8988T (cell line): ENCODE data around the gene CAD.
"Not testable (repeated sequence)": the region's sequence is repeated elsewhere in the genome, so short reads cannot be mapped to it uniquely, and the experiment has no call there.

Experiments
- DNase-seq: peaks from one replicate; pipeline ENCODE4 v3.0.0; 2011

Gene CAD

GRCh38 chr2:27261241-27261925 is 44.2 kb downstream of the CAD start:
- no peak for DNase-seq

- DNase-seq, result no peak
These were observed 44.7 kb downstream of the CAD start for GRCh38 chr2:27261926-27262298.

- peak; percentile 97 for DNase-seq
These were observed 45.5 kb downstream of the CAD start, which contains the start of gene SLC30A3 for GRCh38 chr2:27262379-27263286. TSS of gene SLC30A3 (minus strand) at chr2:27263047. CDS start at chr2:27262906, 141 bp downstream.

- no peak for DNase-seq
These were observed 46.4 kb downstream of the CAD start for GRCh38 chr2:27263287-27264252.

GRCh38 chr2:27264253-27264752 is 47.1 kb downstream of the CAD start:
- DNase-seq, result no peak

GRCh38 chr2:27264753-27265535 is 47.8 kb downstream of the CAD start:
- peak; percentile 98 for DNase-seq

GRCh38 chr2:27265536-27265870 is 48.3 kb downstream of the CAD start:
- DNase-seq, result no peak

- DNase-seq, result not testable (repeated sequence)
These were observed 51.1 kb downstream of the CAD start for GRCh38 chr2:27268296-27268695.

GRCh38 chr2:27270131-27270530 is 53.0 kb downstream of the CAD start:
- no peak for DNase-seq

- DNase-seq, result no peak
These were observed 53.5 kb downstream of the CAD start for GRCh38 chr2:27270670-27271069.

- no peak for DNase-seq
These were observed 54.6 kb downstream of the CAD start for GRCh38 chr2:27271631-27272340.

- not testable (repeated sequence) for DNase-seq
These were observed 55.7 kb downstream of the CAD start for GRCh38 chr2:27272537-27273522.

GRCh38 chr2:27275211-27276150 is 58.3 kb downstream of the CAD start, which contains the start of gene DNAJC5G:
TSS of gene DNAJC5G (plus strand) at chr2:27275433. CDS start at chr2:27276729, 1,296 bp downstream.
- DNase-seq, result no peak

GRCh38 chr2:27278010-27278409 is 60.8 kb downstream of the CAD start:
- DNase-seq, result no peak

GRCh38 chr2:27280826-27281225 is 63.7 kb downstream of the CAD start:
- DNase-seq, result no peak

- no peak for DNase-seq
These were observed 64.3 kb downstream of the CAD start for GRCh38 chr2:27281442-27281841.

GRCh38 chr2:27281855-27282559 is 64.8 kb downstream of the CAD start, which contains the start of gene TRIM54:
TSS of gene TRIM54 (plus strand) at chr2:27282429. CDS start at chr2:27282732, 303 bp downstream.
- DNase-seq, result no peak

GRCh38 chr2:27282892-27283291 is 65.7 kb downstream of the CAD start:
- DNase-seq, result no peak
